CD4-positive, alpha-beta memory T cell (primary cell): ENCODE results near the gene HAT1. TPM values are rescaled to one million over a fixed set of nuclear protein-coding genes. Genes with fewer than 3 reads are reported as not detected.

Experiments
- CTCF ChIA-PET: fragments of 350-600 bp; sonication (Branson Sonifier 250); formaldehyde crosslinking; loops from one replicate; lab custom pipeline; 2021; ENCODE audit warnings: inconsistent platforms; ENCODE audit not compliant: partially characterized antibody; lab: Charles Lee
- POLR2A ChIA-PET: fragments of 350-600 bp; sonication (Branson Sonifier 250); formaldehyde crosslinking; loops from one replicate; lab custom pipeline; 2021; ENCODE audit not compliant: partially characterized antibody; lab: Charles Lee
- DNase-seq, 5 donors: peaks; one replicate each; pipeline versions ENCODE4 v3.0.0 to v3.0.0-alpha.2; 2020 to 2022; ENCODE audit warnings: mixed read lengths in 1 of 5
- H3K27ac ChIP-seq: one replicate; pipeline ENCODE4 v1.7.0; 2013; ENCODE audit warnings: low read depth, low read length
- H3K27me3 ChIP-seq: 2 replicates; pipeline ENCODE4 v1.7.0; 2013; ENCODE audit warnings: mild to moderate bottlenecking, low read length, moderate library complexity; ENCODE audit not compliant: insufficient read depth
- H3K36me3 ChIP-seq: 2 replicates; pipeline ENCODE4 v1.7.0; 2013; ENCODE audit warnings: mild to moderate bottlenecking, low read length, moderate library complexity; ENCODE audit not compliant: insufficient read depth
- H3K4me1 ChIP-seq: 2 replicates; pipeline ENCODE4 v1.7.0; 2013; ENCODE audit warnings: mild to moderate bottlenecking, low read length, moderate library complexity; ENCODE audit not compliant: insufficient read depth
- H3K4me3 ChIP-seq, 2 donors: one replicate each; pipeline ENCODE4 v1.7.0; 2013; ENCODE audit warnings: low read length in 2 of 2, mild to moderate bottlenecking in 1 of 2
- H3K9me3 ChIP-seq, 2 donors: one replicate each; pipeline ENCODE4 v1.7.0; 2013; ENCODE audit warnings: low read length in 2 of 2, control low read depth in 1 of 2; ENCODE audit not compliant: control insufficient read depth in 1 of 2
- H3K27ac Mint-ChIP-seq, 7 donors: one replicate each; pipeline ENCODE4 v1.8.0; 2020 to 2021; ENCODE audit warnings: mixed read lengths in 7 of 7, mild to moderate bottlenecking in 6 of 7, inconsistent platforms in 3 of 7, moderate library complexity in 3 of 7
- H3K27me3 Mint-ChIP-seq, 2 donors: one replicate each; pipeline ENCODE4 v1.8.0; 2020 to 2021; ENCODE audit warnings: mixed read lengths in 2 of 2
- H3K36me3 Mint-ChIP-seq, 2 donors: one replicate each; pipeline ENCODE4 v1.8.0; 2020 to 2021; ENCODE audit warnings: mixed read lengths in 2 of 2, inconsistent platforms in 1 of 2, mild to moderate bottlenecking in 1 of 2
- H3K4me1 Mint-ChIP-seq, 4 donors: one replicate each; pipeline ENCODE4 v1.8.0; 2020 to 2021; ENCODE audit warnings: mixed read lengths in 4 of 4, mild to moderate bottlenecking in 1 of 4
- H3K4me3 Mint-ChIP-seq, 8 donors: one replicate each; pipeline ENCODE4 v1.8.0; 2020 to 2021; ENCODE audit warnings: mixed read lengths in 8 of 8, mild to moderate bottlenecking in 7 of 8, moderate library complexity in 6 of 8, inconsistent platforms in 3 of 8
- H3K9me3 Mint-ChIP-seq, 8 donors: one replicate each; pipeline ENCODE4 v1.8.0; 2020 to 2021; ENCODE audit warnings: mixed read lengths in 8 of 8, mild to moderate bottlenecking in 5 of 8, inconsistent platforms in 3 of 8, moderate library complexity in 1 of 8
- intact Hi-C: fragments of 100-400 bp; cut with micrococcal nuclease; formaldehyde crosslinking; loops from one replicate; pipeline ENCODE4 v1.15.1; 2023
- polyA plus RNA-seq, 2 donors: library from polyadenylated mRNA; unstranded; fragments of 300-500 nt; fragmentation: Illumina TruSeq; gene quantifications; one replicate each; pipeline ENCODE4 v1.2.3, GENCODE V29; 2021
- total RNA-seq, 2 experiments: library from RNA; stranded (reverse); gene quantifications; one replicate each; pipeline ENCODE4 v1.2.3, GENCODE V29; 2021

HAT1 gene
- total and polyA plus RNA-seq, 4 experiments from 2014 or later, result 22.6 to 75.2 (median 46.8) TPM

DNA sequence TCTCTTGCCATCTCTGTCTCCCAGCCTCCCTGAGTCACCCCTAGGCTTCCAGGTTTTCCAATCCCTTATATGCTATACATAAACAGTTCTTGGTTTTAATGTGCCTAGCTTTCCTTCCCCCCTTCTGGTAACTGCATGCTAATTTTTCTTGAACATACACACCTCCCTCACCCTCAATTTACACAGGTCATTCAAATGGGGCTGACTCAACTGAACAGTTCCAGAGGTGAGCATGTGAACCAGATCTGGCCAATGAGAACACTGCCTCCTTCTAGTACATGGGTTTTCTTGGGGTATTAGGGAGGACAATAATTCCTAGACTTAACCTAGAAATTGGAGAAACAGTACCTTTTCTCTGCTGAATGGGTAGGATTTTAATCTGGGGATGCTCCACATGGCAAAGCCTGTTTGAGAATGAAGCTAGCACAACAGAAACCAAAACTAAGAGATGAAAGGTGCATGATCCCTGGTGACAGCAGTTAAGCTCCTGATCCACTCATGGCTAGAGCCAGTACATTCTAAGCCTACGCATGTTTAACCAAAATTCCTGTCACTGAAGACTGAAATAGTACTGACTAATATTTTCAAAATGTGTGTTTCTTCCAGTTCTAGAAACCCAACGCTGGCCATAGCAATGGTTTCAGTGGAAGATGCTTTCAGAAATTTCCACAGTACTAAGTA lies 40.0 kb upstream of the HAT1 start:
- H3K27me3 Mint-ChIP-seq, result no peaks in the 10 kb centered on the region
- intact Hi-C loops, result no loop called here
- H3K27ac Mint-ChIP-seq, result peak overlapping the region in 1 of 7 donors; percentile 80
- H3K9me3 ChIP-seq, result no peaks in the 10 kb centered on the region
- H3K4me1 ChIP-seq, result no peaks in the 10 kb centered on the region
- no peak overlapping the region for H3K27ac ChIP-seq
- no peak overlapping the region for H3K4me3 ChIP-seq
- peaks cover 13 to 33% (median 23%) of the 10 kb centered on the region in 4 donors for H3K4me1 Mint-ChIP-seq
- no peak for DNase-seq
- H3K4me3 Mint-ChIP-seq, result no peak overlapping the region
- no peaks in the 10 kb centered on the region for H3K9me3 Mint-ChIP-seq
- H3K27me3 ChIP-seq, result no peaks in the 10 kb centered on the region
- POLR2A ChIA-PET, result no interaction called here
- CTCF ChIA-PET, result no interaction called here
- H3K36me3 Mint-ChIP-seq, result peaks cover 0 to 2% of the 10 kb centered on the region in 2 donors
- H3K36me3 ChIP-seq, result no peaks in the 10 kb centered on the region

DNA sequence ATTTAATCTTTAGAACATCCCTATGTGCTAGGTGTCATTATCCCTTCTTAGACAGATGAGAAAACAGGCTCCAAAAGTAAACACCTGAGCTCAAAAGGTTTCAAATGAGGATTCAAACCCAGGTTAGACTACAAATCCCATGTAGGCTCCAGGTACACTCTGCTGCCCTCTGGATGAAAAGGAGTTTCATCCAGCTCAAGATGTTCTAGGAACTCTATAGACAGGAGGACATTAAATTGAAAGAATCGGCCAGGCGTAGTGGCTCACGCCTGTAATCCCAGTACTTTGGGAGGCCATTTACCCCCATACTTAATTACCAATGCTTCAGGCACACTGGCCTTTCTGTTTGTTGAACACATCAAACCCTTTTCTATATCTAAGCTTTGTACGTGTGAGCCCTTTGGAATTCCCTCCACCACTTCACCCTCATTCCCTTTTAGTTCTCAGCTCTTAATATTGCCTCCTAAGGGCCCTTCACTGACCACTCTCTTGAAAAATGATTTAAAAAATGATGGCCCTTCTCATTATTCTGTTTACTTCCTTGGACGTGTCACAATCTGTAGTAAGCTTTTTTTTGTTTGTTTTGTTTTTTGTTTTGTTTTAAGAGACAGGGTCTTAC lies 38.9 kb upstream of the HAT1 start:
- H3K27me3 ChIP-seq, result no peaks in the 10 kb centered on the region
- H3K9me3 ChIP-seq, result no peaks in the 10 kb centered on the region
- no peak overlapping the region for H3K4me3 ChIP-seq
- ChIA-PET POLR2A (interaction anchor here (0.6 to 1.3 kb wide), 2 partner anchors 10 to 88 kb away, joined by 3 to 5 read pairs; partner anchors contain the start of gene SLC25A12), CTCF (no interaction called here)
- Mint-ChIP-seq H3K4me3 (no peak overlapping the region), H3K9me3 (no peaks in the 10 kb centered on the region), H3K36me3 (peaks cover 0 to 2% of the 10 kb centered on the region in 2 donors), H3K4me1 (peaks cover 14 to 27% (median 19%) of the 10 kb centered on the region in 4 donors), H3K27ac (peak overlapping the region in 1 of 7 donors; percentile 24), H3K27me3 (no peaks in the 10 kb centered on the region)
- no peak for DNase-seq
- no peak overlapping the region for H3K27ac ChIP-seq
- intact Hi-C loops, result no loop called here
- no peaks in the 10 kb centered on the region for H3K36me3 ChIP-seq
- no peaks in the 10 kb centered on the region for H3K4me1 ChIP-seq

DNA sequence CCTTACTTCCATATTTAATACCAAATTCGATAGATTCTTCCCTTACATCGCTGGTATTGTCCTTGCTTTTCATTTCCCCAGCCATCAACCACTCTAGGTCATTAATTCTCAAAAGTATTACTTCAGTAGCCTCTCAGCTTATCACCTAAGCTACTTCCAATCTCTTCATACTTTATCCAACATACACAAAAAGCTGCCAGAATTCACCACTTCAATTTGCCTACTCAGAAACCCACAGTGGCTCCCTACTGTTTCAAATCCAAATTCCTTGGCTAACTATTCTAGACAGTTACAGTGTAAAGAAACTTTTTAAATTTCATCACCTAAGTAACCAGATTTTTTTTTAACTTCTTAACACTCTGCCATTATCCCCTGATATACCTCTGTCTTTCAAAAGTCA lies 32.9 kb upstream of the HAT1 start:
- H3K27me3 ChIP-seq, result no peaks in the 10 kb centered on the region
- H3K9me3 Mint-ChIP-seq, result no peaks in the 10 kb centered on the region
- H3K27me3 Mint-ChIP-seq, result no peaks in the 10 kb centered on the region
- POLR2A ChIA-PET, result no interaction called here
- no peak overlapping the region for H3K27ac Mint-ChIP-seq
- H3K36me3 ChIP-seq, result no peaks in the 10 kb centered on the region
- no peak overlapping the region for H3K4me3 Mint-ChIP-seq
- H3K27ac ChIP-seq, result no peak overlapping the region
- H3K4me3 ChIP-seq, result no peak overlapping the region
- peaks cover 8 to 18% of the 10 kb centered on the region in 2 donors for H3K36me3 Mint-ChIP-seq
- H3K9me3 ChIP-seq, result no peaks in the 10 kb centered on the region
- CTCF ChIA-PET, result no interaction called here
- peaks cover 25 to 39% (median 27%) of the 10 kb centered on the region in 4 donors for H3K4me1 Mint-ChIP-seq
- H3K4me1 ChIP-seq, result peaks cover 30% of the 10 kb centered on the region
- intact Hi-C loops, result no loop called here
- DNase-seq, result no peak

DNA sequence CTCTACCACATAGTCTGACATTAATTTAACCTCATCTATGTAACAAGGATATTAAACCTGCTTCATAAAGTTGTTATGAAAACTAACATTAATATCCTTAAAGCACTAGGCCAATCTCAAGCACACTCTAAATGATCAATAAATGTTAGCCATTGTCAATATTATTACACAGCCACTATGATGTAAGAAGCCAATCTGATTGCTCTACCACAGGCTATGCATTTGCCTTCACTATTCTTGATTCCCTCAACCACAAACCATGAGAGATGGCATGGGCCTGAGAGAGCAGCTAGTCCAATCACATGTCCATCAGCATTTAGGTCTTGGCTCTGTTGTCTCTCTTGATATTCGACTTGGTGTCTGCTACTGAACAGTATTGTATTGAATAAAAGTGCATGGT lies 32.5 kb upstream of the HAT1 start:
- Histone ChIP-seq H3K27ac (no peak overlapping the region), H3K4me3 (no peak overlapping the region), H3K27me3 (no peaks in the 10 kb centered on the region), H3K4me1 (peaks cover 34% of the 10 kb centered on the region), H3K9me3 (no peaks in the 10 kb centered on the region), H3K36me3 (no peaks in the 10 kb centered on the region)
- peaks cover 10 to 18% of the 10 kb centered on the region in 2 donors for H3K36me3 Mint-ChIP-seq
- CTCF ChIA-PET, result no interaction called here
- no peaks in the 10 kb centered on the region for H3K9me3 Mint-ChIP-seq
- POLR2A ChIA-PET, result no interaction called here
- DNase-seq, result no peak
- no peak overlapping the region for H3K27ac Mint-ChIP-seq
- peak overlapping the region in 1 of 8 donors; percentile 36 for H3K4me3 Mint-ChIP-seq
- peaks cover 30 to 44% (median 31%) of the 10 kb centered on the region in 4 donors for H3K4me1 Mint-ChIP-seq
- H3K27me3 Mint-ChIP-seq, result no peaks in the 10 kb centered on the region
- intact Hi-C loops, result no loop called here

DNA sequence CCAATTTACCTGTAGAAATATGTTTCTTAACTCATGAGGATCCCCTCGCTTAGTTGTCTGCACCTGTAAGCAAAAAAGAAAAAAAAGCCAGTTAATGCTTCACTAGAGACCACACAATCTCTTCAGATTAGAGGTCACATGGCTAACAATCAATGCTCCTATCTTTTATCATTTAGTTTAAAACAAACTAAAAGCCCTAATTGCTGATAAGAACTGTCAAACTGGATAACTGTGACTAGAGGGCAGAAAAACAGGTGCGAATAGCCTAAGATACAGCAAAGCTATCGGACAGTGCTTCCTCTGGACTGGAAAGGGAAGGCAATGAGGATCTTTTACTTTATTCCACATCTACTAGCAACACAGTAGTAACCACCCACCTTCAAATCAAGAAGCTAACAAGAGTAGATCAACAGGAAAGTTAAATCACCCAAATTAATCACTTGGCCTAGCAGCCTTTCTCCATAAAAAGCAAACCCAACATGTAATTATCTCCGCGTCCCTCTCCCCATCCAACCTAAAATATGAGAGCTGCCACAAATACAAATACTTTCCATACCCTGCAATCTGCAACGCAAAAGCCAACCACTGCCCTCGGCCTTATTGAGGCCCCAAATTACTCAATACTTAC lies 29.0 kb upstream of the HAT1 start:
- H3K27ac Mint-ChIP-seq, result peak overlapping the region; percentile 38 to 97 (median 92)
- H3K36me3 Mint-ChIP-seq, result peaks cover 10 to 18% of the 10 kb centered on the region in 2 donors
- peak overlapping the region; percentile 93 to 99 (median 98) for H3K4me3 Mint-ChIP-seq
- no peaks in the 10 kb centered on the region for H3K9me3 Mint-ChIP-seq
- DNase-seq, result no peak
- CTCF ChIA-PET, result interaction anchor here (1.1 to 1.5 kb wide), 3 partner anchors 20 to 568 kb away, joined by 3 to 5 read pairs (median 3); partner anchors contain the start of gene HAT1
- POLR2A ChIA-PET, result interaction anchor here (1.3 to 2.7 kb wide), 4 partner anchors 10 to 965 kb away, joined by 3 to 33 read pairs (median 4); partner anchors contain the start of genes GORASP2, HAT1 and PDK1
- H3K4me1 ChIP-seq, result peaks cover 36% of the 10 kb centered on the region
- peak overlapping the region; percentile 74 to 87 for H3K4me3 ChIP-seq
- intact Hi-C loops, result no loop called here
- peak overlapping the region; percentile 66 for H3K27ac ChIP-seq
- no peaks in the 10 kb centered on the region for H3K36me3 ChIP-seq
- H3K27me3 Mint-ChIP-seq, result peaks cover 0 to 2% of the 10 kb centered on the region in 2 donors
- peaks cover 29 to 48% (median 31%) of the 10 kb centered on the region in 4 donors for H3K4me1 Mint-ChIP-seq
- H3K27me3 ChIP-seq, result no peaks in the 10 kb centered on the region
- H3K9me3 ChIP-seq, result no peaks in the 10 kb centered on the region

DNA sequence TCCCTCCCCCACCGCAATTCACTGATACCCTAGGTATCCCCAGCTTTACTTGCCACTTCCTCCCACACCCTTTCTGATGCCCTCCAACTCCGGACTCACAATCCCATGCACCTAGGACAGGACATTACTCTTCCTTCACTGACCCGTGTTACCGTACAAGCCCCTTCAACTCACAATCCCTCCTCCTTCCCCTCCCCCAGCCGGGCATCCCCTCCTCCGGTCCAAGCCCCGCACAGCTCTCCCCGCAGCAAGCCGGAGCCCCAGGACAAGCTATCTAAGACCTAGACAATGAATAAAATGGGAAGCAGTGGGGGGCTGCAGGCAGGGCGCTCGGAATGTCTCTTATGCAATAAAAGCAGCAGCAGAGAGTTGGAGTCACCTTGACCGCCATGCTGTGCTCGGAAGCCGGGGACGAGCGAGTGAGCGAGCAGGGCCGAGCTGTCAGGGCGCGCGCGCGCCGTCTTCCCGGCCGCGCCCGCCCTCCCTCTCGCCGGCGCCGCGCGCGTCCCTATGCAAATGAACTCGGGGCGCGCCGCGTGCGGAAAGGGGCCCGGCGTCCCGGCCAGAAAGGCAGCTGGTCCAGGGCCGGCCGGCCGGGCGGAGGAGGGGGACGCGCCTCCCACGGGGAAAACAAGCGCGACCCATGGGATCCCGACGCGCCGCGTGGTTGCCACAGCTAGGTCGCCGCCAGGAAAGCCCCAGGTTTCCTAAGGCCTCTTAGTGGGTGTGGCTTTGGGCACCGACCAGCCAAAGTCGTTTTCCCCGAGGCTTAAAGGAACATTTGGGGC lies 28.2 kb upstream of the HAT1 start, which contains the start of gene SLC25A12:
Gene SLC25A12, minus strand, starts transcription at position 421 of the 788 bp plus-strand sequence. Its CDS starts 30 bp downstream, at position 391.
- Histone ChIP-seq H3K27me3 (no peaks in the 10 kb centered on the region), H3K4me3 (peak within 1 kb of the TSS; percentile 74 to 87), H3K4me1 (peaks cover 36% of the 10 kb centered on the region), H3K9me3 (no peaks in the 10 kb centered on the region), H3K36me3 (no peaks in the 10 kb centered on the region), H3K27ac (peak within 1 kb of the TSS; percentile 66)
- Mint-ChIP-seq H3K27ac (peak within 1 kb of the TSS; percentile 77 to 97 (median 92)), H3K36me3 (peaks cover 10 to 17% of the 10 kb centered on the region in 2 donors), H3K9me3 (no peaks in the 10 kb centered on the region), H3K4me3 (peak within 1 kb of the TSS; percentile 93 to 99 (median 98)), H3K27me3 (peaks cover 0 to 2% of the 10 kb centered on the region in 2 donors), H3K4me1 (peaks cover 28 to 45% (median 30%) of the 10 kb centered on the region in 4 donors)
- intact Hi-C loops, result loop anchor here (1.0 kb wide), 3 partner anchors 28 to 661 kb away; partner anchors contain the start of genes HAT1 and METAP1D
- ChIA-PET CTCF (interaction anchor here (0.8 to 1.5 kb wide), 3 partner anchors 20 to 28 kb away, joined by 3 to 5 read pairs (median 3); partner anchors contain the start of gene HAT1), POLR2A (interaction anchor here (1.0 to 2.7 kb wide), 6 partner anchors 11 to 965 kb away, joined by 3 to 33 read pairs (median 4); partner anchors contain the start of genes GORASP2, HAT1 and PDK1)
- peak; percentile 52 to 70 (median 61) for DNase-seq
